ENCODE results near the gene EIF4G3.
A peak's percentile ranks its signal among the peaks of the same experiment; 100 is the strongest.

The EIF4G3 gene

GRCh38 chr1:20987831-20988825 lies 188.6 kb downstream of the EIF4G3 start:
- DNase-seq: no peak

- no peak for DNase-seq
Observed at GRCh38 chr1:20983297-20983889, 193.3 kb downstream of the EIF4G3 start.

- peak; percentile 39 for DNase-seq
Observed at GRCh38 chr1:20982316-20982715, 194.4 kb downstream of the EIF4G3 start.

DNA sequence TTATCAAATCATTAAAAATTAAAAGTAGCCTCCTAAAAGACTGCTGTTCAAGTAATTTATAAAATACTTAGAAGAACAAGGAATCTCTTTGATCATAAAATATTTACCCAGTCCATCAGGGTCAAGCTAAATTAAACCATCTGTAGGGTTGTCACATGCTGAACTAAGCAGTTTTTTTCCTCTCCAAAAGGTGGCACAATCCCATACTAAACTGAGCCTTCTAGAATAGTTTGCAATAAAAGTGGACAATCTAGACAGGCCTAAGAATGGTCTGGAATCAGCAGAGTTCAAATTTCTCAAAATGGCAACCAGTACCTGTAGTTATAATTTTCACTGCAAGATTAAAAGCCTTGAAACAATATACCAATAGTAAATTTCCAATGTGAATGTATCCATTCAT lies 194.8 kb downstream of the EIF4G3 start:
- peak; percentile 27 for DNase-seq

DNA sequence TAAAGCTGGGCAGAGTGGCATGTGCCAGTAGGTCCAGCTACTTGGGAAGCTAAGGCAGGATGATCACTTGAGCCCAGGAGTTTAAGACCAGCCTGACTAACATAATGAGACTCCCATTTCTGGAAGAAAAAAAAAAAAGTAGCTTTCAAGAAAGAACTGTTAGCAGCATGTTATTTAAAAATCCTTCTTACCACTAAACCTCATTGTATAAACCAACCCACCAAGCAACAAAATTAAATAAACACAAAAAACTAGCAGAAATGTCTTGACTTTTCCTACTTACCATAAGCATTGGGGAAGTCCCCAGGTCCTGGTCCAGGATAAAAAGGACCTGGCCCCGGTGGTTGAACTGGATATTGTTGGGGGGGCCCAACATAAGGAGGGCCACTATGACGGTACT lies 196.6 kb downstream of the EIF4G3 start:
- no peak for DNase-seq

GRCh38 chr1:20978413-20978812 lies 198.3 kb downstream of the EIF4G3 start:
- DNase-seq: no peak

- DNase-seq: no peak
Observed at GRCh38 chr1:20975668-20976067, 201.0 kb downstream of the EIF4G3 start.

DNA sequence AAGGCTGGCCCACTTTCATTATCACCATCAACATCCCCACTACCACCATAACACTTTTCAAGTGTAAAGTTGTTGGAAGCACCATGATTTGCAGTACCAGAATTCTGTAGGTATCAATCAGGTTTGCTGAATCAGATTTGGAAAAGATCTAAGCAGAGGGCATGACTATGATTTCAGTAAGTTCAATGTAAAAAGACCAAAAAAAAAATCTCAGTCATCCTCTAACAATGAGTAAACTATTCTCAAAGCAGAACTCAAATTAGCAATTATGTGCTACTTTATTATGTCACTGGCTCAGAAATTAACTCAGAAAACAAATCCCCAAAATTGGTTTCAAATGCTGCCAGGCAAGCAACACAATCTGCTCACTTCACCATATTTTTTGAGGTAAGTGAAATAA lies 201.7 kb downstream of the EIF4G3 start:
- no peak for DNase-seq

GRCh38 chr1:20974069-20974468 lies 202.6 kb downstream of the EIF4G3 start:
- DNase-seq: peak; percentile 84

GRCh38 chr1:20972855-20973254 lies 203.8 kb downstream of the EIF4G3 start:
- DNase-seq: no peak

DNA sequence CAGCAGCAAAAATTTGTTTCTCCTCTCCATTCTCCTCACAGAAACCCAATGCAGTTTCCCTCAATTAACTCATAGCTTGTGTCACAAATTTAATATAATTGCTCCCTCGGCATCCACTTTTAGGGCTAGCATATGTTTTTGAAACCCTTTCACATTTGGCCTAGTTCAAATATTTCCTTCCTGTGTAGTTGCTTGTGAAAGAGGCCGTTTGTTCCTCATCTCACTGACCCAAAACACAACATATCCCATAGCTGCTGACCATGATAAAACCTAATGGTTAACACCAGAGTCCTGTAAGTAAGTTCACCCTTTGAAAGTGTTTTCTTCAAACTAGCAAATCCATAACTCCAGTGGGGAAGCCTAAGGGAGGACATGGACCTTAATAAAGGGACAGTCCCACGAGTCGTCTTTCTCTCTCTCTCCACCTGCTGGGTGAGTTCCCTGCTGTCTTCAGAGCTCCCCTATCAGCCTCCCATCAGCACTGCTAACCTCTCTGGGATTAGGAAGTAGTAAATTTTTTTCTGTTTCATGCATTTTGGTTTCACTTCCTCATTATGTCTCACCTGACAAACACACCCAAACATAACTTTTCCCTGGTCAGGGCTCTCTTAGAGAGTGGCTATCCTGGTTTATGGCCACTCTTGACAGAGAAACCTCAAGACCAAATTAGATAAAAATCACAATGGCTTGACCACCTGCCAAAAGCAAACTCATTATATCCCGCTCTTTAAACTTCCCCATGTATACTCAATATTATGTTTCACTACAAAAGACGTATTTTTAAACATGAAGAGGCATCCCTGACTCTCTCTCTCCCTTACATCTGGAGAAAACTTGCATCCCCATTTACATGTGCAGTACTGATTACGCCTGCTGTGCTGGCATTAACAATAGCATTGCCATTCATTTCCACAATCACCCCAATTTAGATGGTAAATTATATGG lies 211.9 kb downstream of the EIF4G3 start:
- no peak for DNase-seq

GRCh38 chr1:20962576-20963258 lies 214.0 kb downstream of the EIF4G3 start:
- DNase-seq: no peak

- DNase-seq: no peak
Observed at GRCh38 chr1:20958430-20958829, 218.3 kb downstream of the EIF4G3 start.

GRCh38 chr1:20956272-20956671 lies 220.4 kb downstream of the EIF4G3 start:
- no peak for DNase-seq

GRCh38 chr1:20950679-20951078 lies 226.0 kb downstream of the EIF4G3 start:
- DNase-seq: no peak

GRCh38 chr1:20949871-20950590 lies 226.7 kb downstream of the EIF4G3 start:
- no peak for DNase-seq

DNA sequence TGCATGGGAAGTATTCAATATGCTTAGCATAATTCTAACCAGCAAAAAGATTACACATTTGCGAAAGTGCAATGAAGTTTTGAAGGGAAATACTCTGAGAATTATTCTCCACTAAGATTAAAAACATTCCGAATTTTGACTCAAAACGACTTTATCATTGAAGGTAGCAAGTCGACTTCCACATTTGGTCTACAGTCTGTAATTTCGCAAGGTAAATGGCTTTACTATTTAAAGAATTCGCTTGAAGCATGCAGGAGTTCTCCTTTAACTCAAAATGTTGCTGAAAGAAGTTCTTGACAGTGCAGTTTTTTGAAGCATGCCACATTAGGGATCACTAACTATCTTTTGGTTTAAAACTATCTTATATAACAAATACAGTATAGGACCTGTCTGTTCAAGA lies 228.6 kb downstream of the EIF4G3 start:
- DNase-seq: no peak

GRCh38 chr1:20947409-20947808 lies 229.3 kb downstream of the EIF4G3 start:
- DNase-seq: no peak

DNA sequence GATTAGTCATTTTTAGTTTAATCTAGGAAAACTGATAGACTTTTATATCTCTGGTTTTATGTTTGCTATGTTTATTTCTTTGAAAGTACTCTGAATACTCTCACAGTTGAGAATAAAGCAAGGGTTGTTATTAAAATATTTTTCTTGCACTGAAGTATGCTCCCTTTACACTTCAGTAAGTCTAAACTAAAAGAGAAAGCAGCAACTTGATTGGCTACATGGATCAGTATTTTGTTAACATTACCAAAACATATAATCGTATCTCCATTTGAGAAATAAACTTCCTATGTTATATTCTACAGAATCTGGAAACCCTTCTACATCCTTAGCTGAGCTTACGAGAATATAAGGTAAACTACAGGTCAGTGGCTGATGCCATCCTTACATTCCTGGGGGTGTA lies 240.1 kb downstream of the EIF4G3 start:
- no peak for DNase-seq

- no peak for DNase-seq
Observed at GRCh38 chr1:20936216-20936615, 240.5 kb downstream of the EIF4G3 start.

DNA sequence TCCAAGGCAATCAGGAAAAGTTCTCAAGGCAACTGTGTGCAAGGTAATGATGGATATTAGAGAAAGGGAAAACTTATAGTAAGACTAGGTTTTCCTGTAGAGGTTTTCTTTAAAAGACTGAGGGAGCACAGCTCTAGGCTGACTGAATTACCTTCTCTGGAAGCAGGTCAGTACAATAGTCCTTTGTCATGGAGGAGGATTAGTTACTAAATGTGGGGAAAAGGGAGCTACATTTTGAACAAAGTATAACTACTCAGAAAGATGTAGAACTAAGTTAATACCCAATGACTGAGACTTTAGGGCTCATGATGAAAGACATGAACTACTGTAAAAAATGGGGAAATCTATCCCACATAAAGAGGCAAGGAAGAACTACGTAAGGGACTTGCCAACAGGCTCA lies 241.0 kb downstream of the EIF4G3 start:
- no peak for DNase-seq

DNA sequence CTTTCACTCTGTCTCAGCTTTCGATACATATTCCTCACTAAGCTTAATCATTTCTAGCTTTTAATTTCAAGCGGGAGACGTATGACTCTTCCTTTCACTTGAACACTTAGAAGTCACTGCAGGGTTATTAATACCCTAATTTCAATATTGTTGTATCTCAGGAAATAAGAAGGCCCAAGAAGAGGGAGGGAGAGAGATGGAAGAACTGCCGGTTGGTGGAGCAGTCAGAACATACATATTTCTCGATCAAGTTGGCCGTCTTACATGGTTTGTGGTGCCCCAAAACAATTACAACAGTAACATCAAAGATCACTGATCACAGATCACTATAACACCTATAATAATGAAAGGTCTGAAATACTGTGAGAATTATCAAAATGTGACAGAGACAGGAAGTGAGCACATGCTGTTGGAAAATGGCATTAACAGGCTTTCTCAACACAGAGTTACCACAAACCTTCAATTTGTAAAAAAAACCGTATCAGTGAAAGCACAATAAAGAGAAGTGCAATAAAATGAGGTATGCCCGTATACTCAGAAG lies 244.2 kb downstream of the EIF4G3 start:
- no peak for DNase-seq
